Fibroblast of skin of right quadriceps (primary cell): ENCODE results near the gene SZT2.
A peak's percentile ranks its signal among the peaks of the same experiment; 100 is the strongest.
"Not testable (repeated sequence)": the region's sequence is repeated elsewhere in the genome, so short reads cannot be mapped to it uniquely, and the experiment has no call there.

Source experiments
- DNase-seq: peaks from one replicate; pipeline ENCODE4 v3.0.0-alpha.2; 2013

SZT2 gene

GRCh38 chr1:43444151-43444828, 54.6 kb downstream of the SZT2 start:
- DNase-seq: no peak

- no peak for DNase-seq
These were observed 55.1 kb downstream of the SZT2 start for GRCh38 chr1:43444836-43445235.

DNA sequence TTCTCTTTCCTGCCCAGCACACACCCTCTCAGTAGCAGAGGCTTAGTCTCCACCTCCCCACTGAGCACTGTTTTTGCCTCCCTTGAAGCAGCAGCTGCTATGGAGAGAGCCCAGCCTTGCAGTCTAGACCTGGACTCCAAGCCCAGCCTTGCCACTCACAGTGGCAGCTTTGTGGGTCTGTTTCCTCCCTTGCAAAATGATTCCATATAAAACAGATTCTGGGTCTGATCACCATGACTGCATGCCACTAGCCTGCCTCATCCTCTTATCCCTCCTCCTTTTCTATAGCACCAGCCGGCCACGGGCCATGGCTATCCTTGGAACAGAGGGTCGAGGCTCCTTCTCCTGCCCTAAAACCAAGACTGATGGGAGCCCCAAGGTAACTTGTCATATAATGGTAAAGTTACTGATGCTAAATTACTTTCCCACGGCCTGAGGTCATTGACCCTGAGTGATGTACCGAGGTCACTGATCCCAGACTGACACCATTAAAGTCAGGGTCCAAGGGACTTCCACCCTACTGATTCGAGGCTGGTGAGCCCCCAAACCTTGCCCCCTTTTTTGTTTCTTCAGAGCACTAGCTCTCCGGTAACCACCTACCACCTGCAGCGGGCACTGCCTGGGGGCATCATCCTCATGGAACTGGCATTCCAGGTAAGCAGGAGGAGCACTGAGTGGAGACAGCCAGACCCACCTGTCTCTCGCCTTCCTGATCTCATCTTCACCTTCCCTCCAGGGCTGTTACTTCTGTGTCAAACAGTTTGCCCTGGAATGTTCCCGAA, 56.1 kb downstream of the SZT2 start:
- DNase-seq: no peak

DNA sequence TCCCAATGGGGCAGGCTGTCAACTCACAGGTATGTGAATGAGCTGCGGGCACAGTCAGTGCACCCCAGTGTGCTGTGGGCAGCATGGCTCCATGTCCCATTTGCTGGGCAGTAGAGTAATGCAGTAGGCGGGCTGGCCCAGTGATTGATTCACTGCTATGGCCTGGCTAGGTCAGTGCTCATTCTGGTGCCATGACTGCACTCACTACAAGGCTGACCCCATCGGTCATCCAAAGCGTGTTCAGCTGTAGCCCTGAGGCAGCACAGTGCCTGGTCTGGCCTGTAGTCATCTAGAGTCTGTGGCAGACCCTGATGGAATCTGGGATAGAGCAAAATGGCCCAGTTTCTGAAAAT, 56.7 kb downstream of the SZT2 start:
- DNase-seq: no peak

- no peak for DNase-seq
These were observed 57.5 kb downstream of the SZT2 start for GRCh38 chr1:43446881-43447835.

DNA sequence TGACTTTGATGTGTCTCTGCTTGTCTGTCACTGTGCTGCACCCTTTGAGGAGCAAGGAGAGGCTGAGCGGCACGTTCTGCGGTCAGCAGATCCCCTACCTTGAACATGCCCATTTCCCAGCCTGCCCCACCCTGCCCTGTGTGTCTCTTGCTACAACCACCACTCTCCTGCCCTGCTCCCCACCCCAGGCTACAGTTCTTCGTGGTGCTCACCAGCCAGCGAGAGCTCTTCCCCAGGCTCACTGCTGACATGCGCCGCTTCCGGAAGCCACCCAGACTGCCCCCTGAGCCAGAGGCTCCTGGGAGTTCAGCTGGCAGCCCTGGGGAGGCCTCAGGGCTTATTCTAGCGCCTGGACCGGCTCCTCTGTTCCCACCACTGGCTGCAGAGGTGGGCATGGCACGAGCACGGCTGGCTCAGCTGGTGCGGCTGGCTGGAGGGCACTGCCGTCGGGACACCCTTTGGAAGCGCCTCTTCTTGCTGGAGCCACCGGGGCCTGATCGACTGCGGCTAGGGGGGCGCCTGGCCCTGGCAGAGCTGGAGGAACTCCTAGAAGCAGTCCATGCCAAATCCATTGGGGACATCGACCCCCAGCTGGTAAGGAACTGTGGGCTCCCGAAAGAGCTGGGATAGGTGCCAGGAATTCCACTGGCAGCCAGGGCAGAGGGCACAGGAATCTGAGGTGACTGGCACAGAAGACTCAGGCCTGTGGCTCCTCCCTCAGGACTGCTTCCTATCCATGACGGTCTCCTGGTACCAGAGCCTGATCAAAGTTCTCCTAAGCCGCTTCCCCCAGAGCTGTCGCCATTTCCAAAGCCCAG, 58.4 kb downstream of the SZT2 start:
- no peak for DNase-seq

DNA sequence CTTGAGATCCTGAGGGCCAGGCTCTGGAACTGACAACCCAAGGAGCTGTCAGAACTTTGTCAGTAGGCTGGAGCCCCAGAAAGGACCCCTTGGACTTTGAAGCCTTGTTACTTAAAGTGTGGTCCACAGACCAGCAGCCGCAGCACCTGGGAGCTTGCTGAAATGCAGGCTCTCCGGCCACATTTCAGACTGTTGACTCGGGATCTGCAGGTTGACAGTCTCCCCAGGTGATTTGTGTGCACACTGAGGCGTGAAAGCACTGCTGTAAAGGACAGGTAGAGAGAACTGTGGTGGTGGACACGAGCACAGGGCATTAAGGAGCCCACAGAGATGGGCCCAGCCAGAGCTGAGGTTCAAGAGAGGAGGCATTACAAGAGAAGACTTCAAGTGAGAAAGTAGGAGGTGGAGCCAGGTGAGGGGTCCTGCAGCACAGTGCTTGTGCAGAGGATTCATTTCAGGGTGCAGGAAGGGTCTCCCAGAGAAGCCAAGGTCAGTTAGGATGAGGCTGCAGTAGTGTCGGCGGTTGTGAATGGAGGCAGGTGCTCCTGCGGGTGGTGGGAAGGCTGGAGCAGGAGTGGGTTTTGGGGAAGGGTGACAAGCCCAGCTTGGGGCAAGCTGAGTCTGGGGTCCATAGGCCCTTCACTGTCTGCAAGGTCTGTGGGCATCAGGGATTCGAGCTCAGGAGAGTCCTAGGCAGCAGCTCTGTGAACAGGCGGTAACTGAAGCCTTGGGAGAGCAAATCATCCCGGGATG, 59.4 kb downstream of the SZT2 start:
- no peak for DNase-seq

- DNase-seq: no peak
These were observed 60.0 kb downstream of the SZT2 start for GRCh38 chr1:43449708-43450069.

DNA sequence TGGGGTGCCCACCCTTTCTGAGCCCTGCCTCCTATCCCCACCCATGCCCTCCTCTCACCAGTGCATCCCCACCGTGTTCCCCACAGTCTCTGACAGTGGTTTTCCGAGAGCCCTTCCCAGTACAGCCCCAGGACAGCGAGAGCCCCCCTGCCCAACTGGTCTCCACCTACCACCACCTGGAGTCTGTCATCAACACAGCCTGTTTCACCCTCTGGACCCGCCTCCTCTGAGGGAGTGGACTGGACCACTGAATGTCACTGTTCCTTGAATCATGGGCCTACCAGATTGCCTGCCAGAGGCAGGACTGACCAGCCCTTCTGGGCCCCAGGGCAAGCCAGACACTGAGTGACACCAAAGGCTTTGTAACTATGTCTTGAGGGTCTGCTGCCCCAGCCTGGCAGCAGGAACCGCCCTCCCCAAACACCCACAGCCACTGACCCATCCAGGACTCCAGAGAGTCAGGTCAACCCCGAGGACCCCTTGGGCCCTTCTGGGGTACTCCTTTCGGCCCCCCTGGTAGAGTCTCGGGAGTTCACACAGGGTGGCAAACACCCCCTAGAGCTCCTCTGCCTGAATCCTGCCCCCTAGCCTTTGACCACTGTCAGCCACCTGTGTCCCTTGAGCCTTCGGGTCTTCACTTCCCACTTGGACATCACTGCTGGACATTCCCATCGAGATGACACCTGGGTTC, 60.7 kb downstream of the SZT2 start:
- DNase-seq: no peak

GRCh38 chr1:43451157-43451591, 61.5 kb downstream of the SZT2 start:
- no peak for DNase-seq

- no peak for DNase-seq
These were observed 62.2 kb downstream of the SZT2 start for GRCh38 chr1:43451701-43452532.

GRCh38 chr1:43452789-43453441, 63.2 kb downstream of the SZT2 start:
- peak; percentile 56 for DNase-seq

DNA sequence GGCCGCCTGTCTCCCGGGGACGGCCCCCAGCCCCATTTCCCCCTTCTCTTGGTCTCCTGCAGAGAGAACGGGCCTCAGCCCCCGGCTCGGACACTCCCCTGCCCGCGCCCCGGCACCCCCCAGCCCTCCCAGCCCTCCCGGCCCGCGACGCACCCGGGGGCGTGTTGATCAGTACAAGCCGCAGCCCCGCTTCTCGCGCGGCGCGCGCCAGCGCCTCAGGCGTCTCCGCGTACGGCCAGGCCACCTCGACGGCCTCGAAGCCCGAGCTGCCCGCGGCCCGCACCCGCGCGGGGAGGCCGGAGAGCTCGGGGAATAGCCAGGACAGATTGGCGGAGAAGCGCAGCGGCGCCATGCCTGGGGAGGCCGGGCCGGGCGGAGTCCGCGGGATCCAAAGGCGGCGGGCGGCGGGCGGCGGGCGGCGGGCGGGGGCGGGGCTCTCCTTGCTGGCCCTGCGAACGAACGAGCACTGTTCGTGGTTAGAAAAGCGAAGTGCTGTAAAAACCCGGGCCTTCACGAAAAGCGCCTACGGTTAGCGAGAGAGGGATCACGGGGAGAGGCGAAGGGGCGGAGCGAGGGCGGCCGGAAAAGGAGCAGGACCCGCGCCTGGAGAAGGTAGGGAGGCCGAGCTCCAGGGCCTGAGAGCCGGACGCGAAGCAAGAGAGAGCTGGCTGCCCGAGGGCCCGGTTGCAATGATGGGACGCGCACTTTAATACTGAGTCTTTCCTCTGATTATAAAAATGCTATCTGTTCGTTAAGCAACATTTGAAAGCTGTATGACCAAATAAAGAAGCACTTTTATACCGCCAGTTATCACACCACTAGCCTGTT, 64.0 kb downstream of the SZT2 start, which contains the start of gene HYI:
Gene HYI (minus strand): TSS at position 490 of the 828 bp plus-strand sequence. CDS start 138 bp downstream, at position 352.
- DNase-seq: peak; percentile 89

DNA sequence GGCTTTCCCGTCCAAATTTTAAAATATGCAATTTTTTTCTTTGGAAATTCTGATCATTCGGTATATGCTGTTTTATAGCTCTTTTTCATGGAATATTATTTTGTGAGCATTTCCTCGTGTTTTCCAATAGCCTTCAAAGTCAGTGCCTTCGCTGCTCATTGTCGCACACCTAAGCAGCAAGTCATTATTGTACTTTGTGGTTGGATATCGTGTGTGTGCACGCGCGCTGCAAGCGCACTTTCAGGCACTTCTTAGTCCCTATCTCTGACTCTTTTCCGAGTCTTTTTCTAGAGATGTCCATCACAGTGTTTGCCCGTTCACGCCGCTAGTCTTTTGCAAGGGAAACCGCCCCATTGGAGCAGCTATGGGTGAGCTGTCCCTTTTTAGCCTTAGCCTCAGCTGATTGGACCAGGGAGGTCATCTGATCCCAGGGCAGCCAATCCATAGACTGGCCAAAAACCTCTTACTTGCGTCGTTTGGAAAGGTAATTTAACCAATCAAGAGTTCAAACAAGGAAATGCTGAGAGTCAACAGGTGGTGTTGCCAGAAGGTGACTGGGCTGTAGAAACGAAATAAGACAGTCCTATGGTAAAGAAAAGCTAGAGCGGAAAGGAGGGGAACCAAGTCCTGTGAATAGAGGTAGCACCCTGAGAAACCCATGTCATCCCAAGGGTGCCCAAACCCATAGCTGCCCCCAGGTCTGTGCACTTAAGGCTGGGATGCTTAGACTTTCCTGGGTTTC, 64.7 kb downstream of the SZT2 start:
- DNase-seq: peak; percentile 86

- DNase-seq: no peak
These were observed 65.7 kb downstream of the SZT2 start for GRCh38 chr1:43455213-43455889.

DNA sequence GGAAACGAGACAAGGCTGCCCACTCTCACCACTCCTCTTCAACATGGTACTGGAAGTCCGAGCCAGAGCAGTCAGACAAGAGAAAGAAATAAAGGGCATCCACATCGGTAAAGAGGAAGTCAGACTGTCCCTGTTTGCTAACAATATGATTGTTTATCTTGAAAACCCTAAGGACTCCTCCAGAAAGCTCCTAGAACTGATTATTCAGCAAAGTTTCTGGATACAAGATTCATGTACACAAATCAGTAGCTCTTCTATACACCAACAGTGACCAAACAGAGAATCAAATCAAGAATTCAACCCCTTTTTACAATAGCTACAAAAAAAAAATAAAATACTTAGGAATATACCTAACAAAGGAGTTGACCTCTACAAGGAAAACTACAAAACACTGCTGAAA, 68.7 kb downstream of the SZT2 start:
- not testable (repeated sequence) for DNase-seq

DNA sequence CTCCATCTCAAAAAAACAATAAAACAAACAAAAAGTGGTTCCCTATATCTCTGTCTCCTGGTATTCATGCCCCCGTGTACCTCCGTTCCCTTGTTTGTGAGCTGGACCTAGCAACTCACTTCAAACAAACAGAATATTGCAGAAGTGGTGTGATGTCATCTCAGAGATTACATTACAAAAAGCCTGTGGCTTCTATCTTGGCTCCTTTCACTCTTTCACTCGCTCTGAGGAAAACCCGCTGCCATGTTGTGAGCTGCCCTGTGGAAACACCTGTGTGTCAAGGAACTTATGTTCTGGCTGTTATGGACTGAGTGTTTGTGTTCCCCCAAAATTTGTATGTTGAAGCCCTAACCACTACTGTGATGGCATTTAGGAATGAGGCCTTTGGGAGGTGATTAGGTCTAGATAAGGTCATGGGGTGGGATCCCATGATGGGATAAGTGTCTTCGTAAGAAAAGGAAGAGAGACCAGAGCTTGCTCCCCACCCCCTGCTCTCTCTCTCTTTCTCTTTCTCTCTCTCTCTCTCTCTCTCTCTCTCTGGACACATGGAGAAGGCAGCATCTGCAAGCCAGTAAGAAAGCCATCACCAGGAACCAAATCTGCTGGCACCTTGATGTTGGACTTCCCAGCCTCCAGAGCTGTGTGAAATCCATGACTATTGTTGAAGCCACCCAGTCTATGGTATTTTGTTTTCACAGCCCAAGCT, 71.4 kb downstream of the SZT2 start:
- no peak for DNase-seq
